ENCODE measurements around the gene VGF. TPM values are rescaled to one million over a fixed set of nuclear protein-coding genes. Genes with fewer than 3 reads are reported as not detected.

Gene VGF
- total RNA-seq, 1 donor from 2014 or later, result 0.65 TPM

GRCh38 chr7:101153969-101154692 is 11.2 kb downstream of the VGF start, which contains the start of gene AP1S1:
Gene AP1S1 (plus strand): TSS chr7:101154476. CDS start chr7:101154515, 39 bp downstream.
- no peak within 1 kb of the TSS for H2AFZ ChIP-seq (replicated peaks)
- H3K27me3 ChIP-seq, result no peaks in the 10 kb centered on the region
- no peak within 1 kb of the TSS for H3K27ac ChIP-seq
- TF ChIP-seq EZH2 (IDR thresholded peaks at IDR 0.05) (no peak), CTCF (IDR thresholded peaks at IDR 0.05) (no peak), EZH2phosphoT487 (IDR thresholded peaks at IDR 0.05) (no peak)
- no peaks in the 10 kb centered on the region for H4K20me1 ChIP-seq (ENCODE audit: low read depth)
- peak within 1 kb of the TSS; percentile 89 for H3K4me3 Mint-ChIP-seq
- peaks cover 3% of the 10 kb centered on the region for H3K9me3 Mint-ChIP-seq
- DNase-seq (ENCODE audit: low spot score), result peak; percentile 100
- H3K9ac ChIP-seq, result no peak within 1 kb of the TSS
- peaks cover 21% of the 10 kb centered on the region for H3F3A ChIP-seq (ENCODE audit: low read depth)
- H3K27me3 Mint-ChIP-seq (ENCODE audit: insufficient read depth, low read depth), result peaks cover 9% of the 10 kb centered on the region
- peak within 1 kb of the TSS; percentile 96 for H3K27ac Mint-ChIP-seq
- peaks cover 8% of the 10 kb centered on the region for H3K79me2 ChIP-seq (ENCODE audit: low read depth)
- peak within 1 kb of the TSS; percentile 86 for H3K4me3 ChIP-seq
- peak within 1 kb of the TSS; percentile 85 for H3K4me2 ChIP-seq
- peaks cover 7% of the 10 kb centered on the region for H3K4me1 ChIP-seq
- H3K9me3 ChIP-seq (ENCODE audit: low read depth), result no peaks in the 10 kb centered on the region
- H3K36me3 Mint-ChIP-seq, result peaks cover 9% of the 10 kb centered on the region
- H3K4me1 Mint-ChIP-seq, result peaks cover 40% of the 10 kb centered on the region
- no peaks in the 10 kb centered on the region for H3K36me3 ChIP-seq

GRCh38 chr7:101151908-101152651 is 13.3 kb downstream of the VGF start:
- Histone ChIP-seq H3K27me3 (no peaks in the 10 kb centered on the region), H3K9ac (no peak overlapping the region), H3K79me2 (ENCODE audit: low read depth) (peaks cover 8% of the 10 kb centered on the region), H3K4me2 (no peak overlapping the region), H3K4me1 (peaks cover 7% of the 10 kb centered on the region), H3K27ac (no peak overlapping the region), H3K36me3 (no peaks in the 10 kb centered on the region), H3F3A (ENCODE audit: low read depth) (peaks cover 21% of the 10 kb centered on the region), H4K20me1 (ENCODE audit: low read depth) (no peaks in the 10 kb centered on the region), H2AFZ (replicated peaks) (no peak overlapping the region), H3K4me3 (no peak overlapping the region), H3K9me3 (ENCODE audit: low read depth) (no peaks in the 10 kb centered on the region)
- peaks cover 5% of the 10 kb centered on the region for H3K36me3 Mint-ChIP-seq
- peaks cover 31% of the 10 kb centered on the region for H3K4me1 Mint-ChIP-seq
- peaks cover 3% of the 10 kb centered on the region for H3K9me3 Mint-ChIP-seq
- H3K27ac Mint-ChIP-seq, result no peak overlapping the region
- peaks cover 7% of the 10 kb centered on the region for H3K27me3 Mint-ChIP-seq (ENCODE audit: insufficient read depth, low read depth)
- TF ChIP-seq CTCF (IDR thresholded peaks at IDR 0.05) (no peak), EZH2phosphoT487 (IDR thresholded peaks at IDR 0.05) (no peak), EZH2 (IDR thresholded peaks at IDR 0.05) (no peak)
- DNase-seq (ENCODE audit: low spot score), result no peak
- H3K4me3 Mint-ChIP-seq, result no peak overlapping the region

GRCh38 chr7:101140746-101141382 is 24.5 kb downstream of the VGF start:
- no peak overlapping the region for H3K27ac Mint-ChIP-seq
- peaks cover 19% of the 10 kb centered on the region for H3K4me1 Mint-ChIP-seq

More at GRCh38 chr7:101140746-101141382, 24.5 kb downstream of the VGF start:
- Mint-ChIP-seq H3K27me3 (ENCODE audit: insufficient read depth, low read depth) (peaks cover 5% of the 10 kb centered on the region), H3K4me3 (no peak overlapping the region), H3K9me3 (no peaks in the 10 kb centered on the region), H3K36me3 (no peaks in the 10 kb centered on the region)
- no peaks in the 10 kb centered on the region for H3K36me3 ChIP-seq
- no peak for DNase-seq (ENCODE audit: low spot score)
- H3K4me3 ChIP-seq, result no peak overlapping the region
- H3K27ac ChIP-seq, result no peak overlapping the region
- H3F3A ChIP-seq (ENCODE audit: low read depth), result no peaks in the 10 kb centered on the region
- no peak overlapping the region for H3K4me2 ChIP-seq
- H3K9me3 ChIP-seq (ENCODE audit: low read depth), result no peaks in the 10 kb centered on the region
- H3K79me2 ChIP-seq (ENCODE audit: low read depth), result no peaks in the 10 kb centered on the region
- H3K9ac ChIP-seq, result no peak overlapping the region
- no peak overlapping the region for H2AFZ ChIP-seq (replicated peaks)
- no peaks in the 10 kb centered on the region for H4K20me1 ChIP-seq (ENCODE audit: low read depth)
- no peak for TF ChIP-seq CTCF (IDR thresholded peaks at IDR 0.05)
- TF ChIP-seq EZH2phosphoT487 (IDR thresholded peaks at IDR 0.05), result no peak
- TF ChIP-seq EZH2 (IDR thresholded peaks at IDR 0.05), result no peak
- H3K4me1 ChIP-seq, result no peaks in the 10 kb centered on the region
- H3K27me3 ChIP-seq, result no peaks in the 10 kb centered on the region

Measured in neural progenitor cell (in vitro differentiated cells).